MCF 10A (cell line): ENCODE measurements around the gene C14orf132. TPM values are rescaled to one million over a fixed set of nuclear protein-coding genes. Genes with fewer than 3 reads are reported as not detected.

ENCODE experiments used
- BruUV-seq: library from RNA; stranded (reverse); fragments of 400-500 nt; replicated peaks from 2 replicates; lab custom pipeline; 2021; lab: Mats Ljungman, UMichigan
- CTCF ChIA-PET: fragments of 300-600 bp; sonication (Branson Sonifier 250); formaldehyde crosslinking; extraction: SDS; loops from one replicate; lab custom pipeline; 2021; ENCODE audit warnings: antibody characterized with exemption, inconsistent platforms; lab: Yijun Ruan, JAX
- POLR2A ChIA-PET: fragments of 300-600, 350-650 bp; sonication (Branson Sonifier 250); formaldehyde crosslinking; extraction: SDS; loops from one replicate; lab custom pipeline; 2020; ENCODE audit warnings: antibody characterized with exemption, inconsistent platforms; lab: Yijun Ruan, JAX
- DNase-seq: peaks from one replicate; pipeline ENCODE4 v3.0.0-alpha.2; 2018; ENCODE audit not compliant: unreplicated experiment
- H3K27ac Mint-ChIP-seq: one replicate; pipeline ENCODE4 v1.8.0; 2022; ENCODE audit warnings: mild to moderate bottlenecking, low read depth, mixed read lengths; ENCODE audit not compliant: unreplicated experiment
- H3K27me3 Mint-ChIP-seq: one replicate; pipeline ENCODE4 v1.8.0; 2022; ENCODE audit warnings: mixed read lengths; ENCODE audit not compliant: insufficient read depth, unreplicated experiment
- H3K36me3 Mint-ChIP-seq: one replicate; pipeline ENCODE4 v1.8.0; 2022; ENCODE audit warnings: mild to moderate bottlenecking, moderate library complexity, mixed read lengths; ENCODE audit not compliant: insufficient read depth, unreplicated experiment
- H3K4me1 Mint-ChIP-seq: one replicate; pipeline ENCODE4 v1.8.0; 2022; ENCODE audit warnings: mixed read lengths; ENCODE audit not compliant: insufficient read depth, unreplicated experiment
- H3K4me3 Mint-ChIP-seq: one replicate; pipeline ENCODE4 v1.8.0; 2022; ENCODE audit warnings: mild to moderate bottlenecking, moderate library complexity, mixed read lengths; ENCODE audit not compliant: unreplicated experiment
- H3K9me3 Mint-ChIP-seq: one replicate; pipeline ENCODE4 v1.8.0; 2022; ENCODE audit warnings: mixed read lengths; ENCODE audit not compliant: unreplicated experiment
- intact Hi-C: fragments of 100-400 bp; cut with micrococcal nuclease; formaldehyde crosslinking; loops from 2 replicates; pipeline ENCODE4 v1.14.1; 2022
- total RNA-seq: library from RNA; stranded (reverse); gene quantifications from 2 replicates; pipeline ENCODE4 v1.2.3, GENCODE V29; 2022
- TF ChIP-seq, protein P1 (sequence below): fragments of 200-600 bp; IDR thresholded peaks from one replicate; pipeline ENCODE4 v1.8.0; 2022; ENCODE audit warnings: antibody characterized with exemption, mild to moderate bottlenecking; ENCODE audit not compliant: unreplicated experiment

Gene C14orf132
- total RNA-seq, 1 experiment from 2014 or later = not detected

DNA sequence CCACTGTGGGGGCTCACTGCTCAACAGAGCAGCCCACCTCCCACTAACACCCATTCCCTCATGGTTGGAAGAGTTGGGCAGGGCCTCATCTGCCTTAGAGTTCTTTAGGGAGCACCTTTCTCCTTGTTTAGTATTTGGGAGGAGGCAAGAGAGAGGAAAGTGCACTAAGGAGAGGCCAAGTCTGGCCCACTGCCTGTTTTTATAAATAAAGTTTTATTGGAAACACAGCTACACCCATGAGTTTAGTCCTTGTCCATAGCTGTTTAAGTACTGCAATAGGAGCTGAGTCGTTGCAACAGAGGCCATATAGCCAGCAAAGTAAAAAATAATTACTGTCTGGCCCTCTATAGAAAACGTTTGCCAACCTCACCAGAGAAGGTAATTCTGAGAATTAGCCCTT, 63.9 kb downstream of the C14orf132 start:
- POLR2A ChIA-PET = interaction anchor here (1.1 to 1.7 kb wide), 2 partner anchors 169 to 172 kb away, joined by 3 to 5 read pairs; no protein-coding TSS in a partner anchor
- H3K27ac Mint-ChIP-seq = no peak overlapping the region
- BruUV-seq = no TSS peak
- peaks cover 19% of the 10 kb centered on the region for H3K4me1 Mint-ChIP-seq
- H3K9me3 Mint-ChIP-seq = no peaks in the 10 kb centered on the region
- no peaks in the 10 kb centered on the region for H3K27me3 Mint-ChIP-seq
- intact Hi-C loops = loop anchor here (10.0 kb wide), 1 partner anchor 62 kb away; no protein-coding TSS in a partner anchor
- no peaks in the 10 kb centered on the region for H3K36me3 Mint-ChIP-seq
- TF ChIP-seq, protein P1, sequence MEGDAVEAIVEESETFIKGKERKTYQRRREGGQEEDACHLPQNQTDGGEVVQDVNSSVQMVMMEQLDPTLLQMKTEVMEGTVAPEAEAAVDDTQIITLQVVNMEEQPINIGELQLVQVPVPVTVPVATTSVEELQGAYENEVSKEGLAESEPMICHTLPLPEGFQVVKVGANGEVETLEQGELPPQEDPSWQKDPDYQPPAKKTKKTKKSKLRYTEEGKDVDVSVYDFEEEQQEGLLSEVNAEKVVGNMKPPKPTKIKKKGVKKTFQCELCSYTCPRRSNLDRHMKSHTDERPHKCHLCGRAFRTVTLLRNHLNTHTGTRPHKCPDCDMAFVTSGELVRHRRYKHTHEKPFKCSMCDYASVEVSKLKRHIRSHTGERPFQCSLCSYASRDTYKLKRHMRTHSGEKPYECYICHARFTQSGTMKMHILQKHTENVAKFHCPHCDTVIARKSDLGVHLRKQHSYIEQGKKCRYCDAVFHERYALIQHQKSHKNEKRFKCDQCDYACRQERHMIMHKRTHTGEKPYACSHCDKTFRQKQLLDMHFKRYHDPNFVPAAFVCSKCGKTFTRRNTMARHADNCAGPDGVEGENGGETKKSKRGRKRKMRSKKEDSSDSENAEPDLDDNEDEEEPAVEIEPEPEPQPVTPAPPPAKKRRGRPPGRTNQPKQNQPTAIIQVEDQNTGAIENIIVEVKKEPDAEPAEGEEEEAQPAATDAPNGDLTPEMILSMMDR = no peak
- DNase-seq = no peak
- CTCF ChIA-PET = interaction anchor here (0.6 to 16.0 kb wide), 12 partner anchors 16 to 254 kb away, joined by 3 to 298 read pairs (median 3); no protein-coding TSS in a partner anchor
- no peak overlapping the region for H3K4me3 Mint-ChIP-seq

DNA sequence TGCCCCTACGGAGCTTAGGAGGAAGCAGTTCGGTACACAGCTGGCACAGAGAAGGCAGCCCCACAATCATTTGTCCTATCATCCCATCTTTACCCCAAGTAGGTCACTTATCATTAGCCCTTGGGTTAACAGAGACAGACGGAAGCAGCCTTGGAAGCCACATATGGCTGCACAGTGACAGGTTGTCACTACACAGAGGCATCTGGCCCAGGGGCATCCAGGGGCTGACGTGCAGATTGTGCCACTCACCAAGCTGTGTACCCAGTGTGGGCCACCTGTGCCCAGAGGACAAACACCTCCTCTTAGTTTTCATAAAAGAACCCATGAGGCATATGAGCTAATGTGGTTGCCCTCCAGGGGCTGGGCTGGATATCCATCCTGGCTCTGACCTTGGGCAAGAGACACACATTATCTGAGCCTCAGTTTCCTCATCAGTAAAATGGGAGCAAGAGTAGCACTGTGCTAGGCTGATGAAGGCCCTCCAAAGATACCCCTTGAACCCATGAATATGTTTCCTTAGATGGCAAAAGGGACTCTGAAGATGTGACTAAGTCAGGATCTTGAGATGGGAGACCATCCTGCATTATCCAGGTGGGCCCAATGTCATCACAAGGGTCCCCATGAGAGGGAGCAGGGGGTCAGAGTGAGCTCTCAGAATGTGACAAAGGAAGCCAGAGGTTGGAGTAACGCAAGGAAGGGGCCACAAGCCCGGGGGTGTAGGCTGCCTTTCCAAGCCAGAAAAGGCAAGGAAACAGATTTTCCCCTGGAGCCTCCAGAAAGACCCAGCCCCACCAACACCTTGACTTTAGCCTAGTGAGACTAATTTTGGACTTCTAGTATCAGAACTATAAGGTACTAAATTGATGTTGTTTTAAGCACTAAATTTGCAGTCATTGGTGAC, 64.6 kb downstream of the C14orf132 start:
- Mint-ChIP-seq H3K27ac (peak overlapping the region; percentile 63), H3K36me3 (no peaks in the 10 kb centered on the region)
- intact Hi-C loops = loop anchor here (1.0 to 10.0 kb wide), 3 partner anchors 61 to 165 kb away; partner anchors contain the start of gene BDKRB2

DNA sequence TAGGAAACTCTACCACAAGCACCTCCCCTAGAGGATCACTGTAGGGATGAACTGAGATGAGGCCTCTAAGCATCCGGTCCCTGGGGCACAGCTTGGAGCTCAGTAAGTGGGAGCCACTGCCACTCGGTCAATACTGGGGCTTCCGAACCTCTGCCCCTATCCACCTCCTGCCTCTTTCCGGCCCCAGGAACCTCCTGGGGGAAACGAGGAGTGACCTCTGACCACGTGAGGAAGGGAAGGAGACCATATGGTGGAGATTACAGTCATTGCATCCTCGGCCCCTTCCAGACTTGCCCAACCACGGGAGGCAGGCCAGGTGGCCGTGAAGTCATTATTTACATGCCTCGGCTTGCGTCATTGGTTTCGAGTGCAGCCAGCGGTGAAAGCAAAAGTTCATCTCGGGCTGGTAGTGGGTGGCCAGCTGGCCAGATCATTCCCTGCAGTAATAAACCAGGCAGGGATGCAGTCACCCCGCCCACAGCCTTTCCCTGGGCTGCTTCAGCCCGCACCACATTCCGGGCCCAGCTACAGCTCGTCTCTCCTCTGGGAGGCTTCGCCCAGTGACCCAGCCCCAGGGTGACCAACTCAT, 65.4 kb downstream of the C14orf132 start:
- ChIA-PET CTCF (interaction anchor here (0.6 to 16.0 kb wide), 7 partner anchors 16 to 480 kb away, joined by 3 to 298 read pairs (median 3); no protein-coding TSS in a partner anchor), POLR2A (interaction anchor here (1.0 to 2.4 kb wide), 7 partner anchors 27 to 170 kb away, joined by 3 to 12 read pairs (median 3); partner anchors contain the start of gene BDKRB1)
- BruUV-seq = no TSS peak
- peak; percentile 97 for DNase-seq
- H3K4me3 Mint-ChIP-seq = no peak overlapping the region
- H3K36me3 Mint-ChIP-seq = no peaks in the 10 kb centered on the region
- TF ChIP-seq, protein P1 = no peak
- no peaks in the 10 kb centered on the region for H3K27me3 Mint-ChIP-seq
- no peaks in the 10 kb centered on the region for H3K9me3 Mint-ChIP-seq
- H3K4me1 Mint-ChIP-seq = peaks cover 19% of the 10 kb centered on the region
- intact Hi-C loops = loop anchor here (1.0 to 10.0 kb wide), 3 partner anchors 60 to 165 kb away; partner anchors contain the start of gene BDKRB2
- H3K27ac Mint-ChIP-seq = peak overlapping the region; percentile 63

More for the DNA sequence above, 64.6 kb downstream of the C14orf132 start:
- Mint-ChIP-seq H3K4me1 (peaks cover 19% of the 10 kb centered on the region), H3K9me3 (no peaks in the 10 kb centered on the region), H3K4me3 (no peak overlapping the region), H3K27me3 (no peaks in the 10 kb centered on the region)
- DNase-seq = no peak
- TF ChIP-seq, protein P1 = no peak
- CTCF ChIA-PET = interaction anchor here (0.6 to 16.0 kb wide), 13 partner anchors 16 to 481 kb away, joined by 3 to 298 read pairs (median 3); no protein-coding TSS in a partner anchor
- BruUV-seq = no TSS peak
- POLR2A ChIA-PET = interaction anchor here (1.0 to 2.4 kb wide), 6 partner anchors 102 to 171 kb away, joined by 3 to 12 read pairs (median 3); partner anchors contain the start of gene BDKRB1
